GM21367 (cell line): Measurements from ENCODE around the gene CELF5.

ENCODE experiments used
- ATAC-seq: cut with Tn5 transposase; IDR thresholded peaks from one replicate; pipeline ENCODE4 v1.9.1; 2021; ENCODE audit not compliant: unreplicated experiment

CELF5 gene

DNA sequence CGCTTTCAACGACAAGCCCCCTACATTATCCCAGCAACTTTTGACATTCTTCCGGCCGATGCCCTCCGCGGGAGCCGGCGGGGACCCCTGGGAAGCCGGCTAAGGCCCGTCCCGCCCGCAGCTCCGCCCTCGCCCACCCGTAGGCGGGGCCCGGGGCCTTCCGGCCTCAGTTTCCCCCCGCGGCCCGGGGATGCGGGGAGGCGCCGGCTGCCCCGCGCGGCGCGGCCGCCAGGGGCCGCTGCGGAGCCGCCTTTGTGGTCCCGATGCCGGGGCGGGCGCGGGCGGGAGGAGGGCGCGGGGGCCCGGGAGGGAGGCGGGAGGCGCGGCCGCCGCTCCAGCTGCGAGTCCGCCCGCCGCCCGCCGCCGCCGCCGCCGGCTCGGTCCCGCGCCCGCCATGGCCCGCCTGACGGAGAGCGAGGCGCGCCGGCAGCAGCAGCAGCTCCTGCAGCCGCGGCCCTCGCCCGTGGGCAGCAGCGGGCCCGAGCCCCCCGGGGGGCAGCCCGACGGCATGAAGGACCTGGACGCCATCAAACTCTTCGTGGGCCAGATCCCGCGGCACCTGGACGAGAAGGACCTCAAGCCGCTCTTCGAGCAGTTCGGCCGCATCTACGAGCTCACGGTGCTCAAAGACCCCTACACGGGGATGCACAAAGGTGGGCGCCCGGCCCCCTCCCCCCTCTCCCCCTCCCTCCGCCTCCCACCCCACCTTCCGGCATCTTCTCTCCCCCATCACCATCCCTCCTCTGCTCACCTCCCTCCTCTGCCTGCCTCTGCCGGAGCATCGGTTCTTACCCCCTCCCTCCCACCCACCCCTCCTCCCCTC is at the start of gene CELF5:
TSS of gene CELF5 (plus strand) at position 316 of the 823 bp plus-strand sequence. CDS start at position 395, 79 bp downstream.
- no peak for ATAC-seq

DNA sequence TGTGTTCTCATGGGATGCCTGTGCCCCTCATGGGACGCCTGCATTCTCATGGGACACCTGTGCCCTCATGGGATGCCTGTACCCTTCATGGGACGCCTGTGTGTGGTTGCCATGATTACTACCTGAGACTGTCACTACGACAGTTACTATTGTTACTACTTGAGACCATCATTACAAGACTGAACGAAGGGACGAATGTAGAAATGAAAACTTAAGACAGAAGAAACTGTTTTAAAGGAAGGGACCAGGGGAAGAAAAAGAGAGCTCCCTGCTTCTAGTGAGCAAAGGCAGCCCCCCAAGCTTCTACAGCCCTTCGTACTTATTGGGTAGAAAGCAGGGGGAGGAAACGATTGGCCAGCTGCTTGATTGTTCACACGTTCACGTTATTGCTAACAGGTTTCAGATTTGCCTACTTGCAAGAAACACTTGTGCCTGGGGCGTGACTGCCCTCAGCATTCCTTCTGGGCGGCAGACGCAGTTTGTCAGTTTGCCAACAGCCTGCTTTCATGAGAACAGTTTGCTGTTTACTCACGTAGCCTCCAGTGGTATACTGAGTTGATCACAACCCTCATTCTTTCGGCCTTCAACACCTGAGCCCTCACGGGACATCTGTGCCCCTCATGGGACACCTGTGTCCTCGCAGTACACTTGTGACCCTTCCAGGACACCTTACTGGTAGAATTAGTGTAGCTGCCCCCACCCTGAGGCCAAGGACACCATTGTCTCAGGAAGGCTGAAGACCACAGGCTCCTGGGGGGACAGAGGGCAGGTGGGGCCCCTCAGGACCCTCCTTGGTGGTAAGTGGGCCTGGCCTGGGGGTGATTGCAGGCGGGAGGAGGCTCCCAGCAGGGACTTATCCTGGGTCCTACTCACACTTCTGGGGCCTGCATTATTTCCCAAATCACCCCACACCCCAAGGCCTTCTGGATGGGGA is 48.4 kb upstream of the CELF5 start:
- ATAC-seq, result no peak

GRCh38 chr19:3176715-3177501 is 47.6 kb upstream of the CELF5 start:
- no peak for ATAC-seq

GRCh38 chr19:3178377-3178972 is 46.0 kb upstream of the CELF5 start, which contains the start of gene S1PR4:
TSS of gene S1PR4 (plus strand) at chr19:3178769. CDS start at chr19:3178793, 24 bp downstream.
- ATAC-seq, result no peak

DNA sequence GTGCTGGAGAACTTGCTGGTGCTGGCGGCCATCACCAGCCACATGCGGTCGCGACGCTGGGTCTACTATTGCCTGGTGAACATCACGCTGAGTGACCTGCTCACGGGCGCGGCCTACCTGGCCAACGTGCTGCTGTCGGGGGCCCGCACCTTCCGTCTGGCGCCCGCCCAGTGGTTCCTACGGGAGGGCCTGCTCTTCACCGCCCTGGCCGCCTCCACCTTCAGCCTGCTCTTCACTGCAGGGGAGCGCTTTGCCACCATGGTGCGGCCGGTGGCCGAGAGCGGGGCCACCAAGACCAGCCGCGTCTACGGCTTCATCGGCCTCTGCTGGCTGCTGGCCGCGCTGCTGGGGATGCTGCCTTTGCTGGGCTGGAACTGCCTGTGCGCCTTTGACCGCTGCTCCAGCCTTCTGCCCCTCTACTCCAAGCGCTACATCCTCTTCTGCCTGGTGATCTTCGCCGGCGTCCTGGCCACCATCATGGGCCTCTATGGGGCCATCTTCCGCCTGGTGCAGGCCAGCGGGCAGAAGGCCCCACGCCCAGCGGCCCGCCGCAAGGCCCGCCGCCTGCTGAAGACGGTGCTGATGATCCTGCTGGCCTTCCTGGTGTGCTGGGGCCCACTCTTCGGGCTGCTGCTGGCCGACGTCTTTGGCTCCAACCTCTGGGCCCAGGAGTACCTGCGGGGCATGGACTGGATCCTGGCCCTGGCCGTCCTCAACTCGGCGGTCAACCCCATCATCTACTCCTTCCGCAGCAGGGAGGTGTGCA is 45.3 kb upstream of the CELF5 start:
- no peak for ATAC-seq

- ATAC-seq, result no peak
These were observed 44.6 kb upstream of the CELF5 start for GRCh38 chr19:3179739-3180293.

GRCh38 chr19:3183721-3184641 is 40.5 kb upstream of the CELF5 start:
- ATAC-seq, result no peak

GRCh38 chr19:3184847-3185460 is 39.5 kb upstream of the CELF5 start:
- ATAC-seq, result no peak

- peak; percentile 61 for ATAC-seq
These were observed 38.9 kb upstream of the CELF5 start, which contains the start of gene NCLN for GRCh38 chr19:3185461-3186159. TSS of gene NCLN (plus strand) at chr19:3185930. CDS start at chr19:3186031, 101 bp downstream.

DNA sequence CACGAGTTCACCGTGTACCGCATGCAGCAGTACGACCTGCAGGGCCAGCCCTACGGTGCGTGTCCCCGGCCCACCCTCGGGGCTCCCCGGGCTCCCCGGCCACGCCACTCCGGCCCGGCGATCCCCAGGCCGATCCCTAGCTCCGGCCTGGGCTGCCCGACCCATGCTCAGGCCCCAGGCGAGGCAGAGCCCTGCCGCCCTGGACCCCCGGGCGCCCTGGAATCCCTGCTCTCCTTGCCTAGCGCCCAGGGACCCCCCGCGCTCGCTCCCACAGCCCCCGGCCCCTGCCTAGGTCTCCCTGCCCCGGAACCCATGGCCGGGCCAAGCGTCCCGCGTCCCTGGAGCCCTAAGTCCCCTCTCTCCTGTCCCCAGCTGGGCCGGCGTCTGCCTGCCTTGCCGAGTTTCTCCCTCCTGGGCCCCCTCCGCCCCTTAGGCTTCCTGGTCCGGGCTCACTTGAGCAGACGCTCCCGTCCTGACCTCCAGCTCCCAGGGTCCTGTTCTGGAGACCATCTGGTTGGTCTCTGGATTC is 38.2 kb upstream of the CELF5 start:
- ATAC-seq, result no peak

DNA sequence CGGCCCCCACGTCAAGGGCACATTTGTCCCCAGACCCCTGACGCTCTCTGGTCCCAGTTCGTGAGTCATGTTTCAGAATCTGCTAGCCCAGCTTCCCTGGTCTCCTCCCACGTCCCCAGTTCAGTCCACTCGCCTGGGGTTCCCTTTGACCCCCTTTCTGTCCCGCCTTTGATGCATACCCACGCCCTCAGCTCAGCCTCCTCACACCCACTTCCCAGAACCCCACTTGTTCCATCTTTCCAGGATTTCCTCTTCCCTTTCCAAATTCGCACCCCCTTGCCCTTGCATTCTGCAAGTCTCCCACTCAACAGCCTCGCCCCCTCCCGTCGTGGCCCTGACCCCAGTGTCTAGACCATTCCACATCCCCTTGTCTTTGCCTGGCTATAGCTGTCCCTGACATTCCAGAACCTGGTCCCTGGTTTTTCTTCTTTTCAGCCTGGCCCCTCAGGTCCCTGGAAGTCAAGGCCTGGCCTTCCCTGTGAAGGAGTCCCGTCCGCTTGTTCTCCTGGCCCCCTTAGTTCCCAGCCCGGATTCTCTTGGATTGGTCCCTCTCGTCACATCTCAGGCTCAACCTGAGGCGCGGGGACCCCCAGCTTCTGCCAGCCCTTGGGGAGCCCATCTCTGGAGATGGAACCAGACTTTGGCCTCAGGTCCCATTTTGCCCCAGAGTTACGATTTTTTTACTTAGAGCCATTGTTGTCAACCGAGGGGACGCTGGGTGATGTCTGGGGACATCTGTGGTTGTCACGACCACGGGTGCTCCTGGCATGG is 37.4 kb upstream of the CELF5 start:
- no peak for ATAC-seq

DNA sequence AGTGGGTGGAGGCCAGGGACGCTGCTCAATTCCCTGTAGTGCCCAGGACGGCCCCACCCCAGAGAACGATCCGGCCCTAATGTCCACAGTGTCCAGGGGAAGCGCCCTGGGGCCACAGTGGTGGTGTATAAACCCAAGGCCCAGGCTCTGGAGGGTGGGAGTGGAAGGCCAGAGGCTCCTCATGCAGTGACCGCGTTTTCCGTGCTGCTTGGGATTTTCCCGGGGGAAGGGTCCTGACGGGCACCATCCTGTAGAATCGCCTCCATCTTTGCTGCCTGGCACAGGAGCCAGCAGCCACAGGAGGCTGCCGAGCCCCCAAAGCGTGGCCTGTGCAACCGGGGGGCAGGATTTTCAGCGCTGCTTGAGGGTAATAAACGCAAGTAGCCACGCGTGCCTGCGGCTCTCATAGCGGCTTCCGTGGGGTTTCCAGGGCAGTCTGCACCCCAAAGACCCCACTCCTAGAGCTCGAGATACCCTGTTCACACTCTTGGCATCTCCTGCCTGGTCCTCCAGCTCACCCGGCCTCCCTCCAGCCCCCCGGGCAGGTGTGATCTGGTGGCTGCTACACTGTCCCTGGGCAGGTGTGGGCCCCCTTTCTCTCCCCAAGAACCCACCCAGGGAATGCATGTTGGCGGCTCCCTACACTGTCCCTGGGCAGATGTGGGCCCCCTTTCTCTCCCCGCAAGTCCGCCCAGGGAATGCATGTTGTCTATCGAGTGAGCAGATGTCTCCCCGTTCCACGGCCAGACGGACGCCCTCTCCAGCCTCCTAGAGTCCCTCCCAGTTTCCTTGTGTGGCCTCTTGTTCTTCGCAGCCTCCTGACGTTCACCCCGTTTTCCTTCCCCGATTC is 36.6 kb upstream of the CELF5 start:
- no peak for ATAC-seq

GRCh38 chr19:3188627-3189596 is 35.5 kb upstream of the CELF5 start:
- no peak for ATAC-seq
